CD1c-positive myeloid dendritic cell (primary cell): Measurements from ENCODE around the gene CYP3A7.
"Not testable (repeated sequence)": the region's sequence is repeated elsewhere in the genome, so short reads cannot be mapped to it uniquely, and the experiment has no call there.

Source experiments
- DNase-seq: peaks from one replicate; pipeline ENCODE4 v3.0.0-alpha.2; 2016; ENCODE audit errors: extremely low spot score

CYP3A7 gene

DNA sequence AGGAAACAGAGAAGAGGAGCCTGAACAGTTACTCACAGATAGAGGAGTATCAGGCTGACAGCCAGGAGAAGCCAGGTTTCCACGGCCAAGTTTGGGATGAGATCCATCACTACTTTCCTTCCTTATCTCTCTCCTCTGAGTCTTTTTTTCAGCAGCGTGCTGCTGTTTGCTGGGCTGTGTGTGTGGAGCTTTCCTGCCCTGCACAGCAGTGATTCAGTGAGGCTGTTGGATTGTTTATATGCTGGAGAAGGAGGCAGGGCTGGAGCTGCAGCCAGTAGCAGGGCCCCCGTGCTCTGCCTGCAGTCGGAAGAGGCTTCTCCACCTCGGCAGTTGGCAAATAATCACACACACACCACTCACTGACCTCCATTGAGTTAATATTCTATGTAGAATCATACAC lies at the start of gene CYP3A7:
CYP3A7 (minus strand) TSS at position 210 of the 400 bp plus-strand sequence; CDS start at position 107, 103 bp downstream.
- no peak for DNase-seq

DNA sequence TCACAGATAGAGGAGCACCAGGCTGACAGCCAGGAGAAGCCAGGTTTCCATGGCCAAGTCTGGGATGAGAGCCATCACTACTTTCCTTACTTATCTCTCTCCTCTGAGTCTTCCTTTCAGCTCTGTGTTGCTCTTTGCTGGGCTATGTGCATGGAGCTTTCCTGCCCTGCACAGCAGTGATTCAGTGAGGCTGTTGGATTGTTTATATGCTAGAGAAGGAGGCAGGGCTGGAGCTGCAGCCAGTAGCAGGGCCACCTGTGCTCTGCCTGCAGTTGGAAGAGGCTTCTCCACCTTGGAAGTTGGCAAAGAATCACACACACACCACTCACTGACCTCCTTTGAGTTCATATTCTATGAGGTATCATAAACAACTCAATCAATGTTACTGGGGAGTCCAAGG lies 49.0 kb upstream of the CYP3A7 start, which contains the start of gene CYP3A4:
CYP3A4 (minus strand) TSS at position 178 of the 400 bp plus-strand sequence; CDS start at position 75, 103 bp downstream.
- DNase-seq, result no peak

DNA sequence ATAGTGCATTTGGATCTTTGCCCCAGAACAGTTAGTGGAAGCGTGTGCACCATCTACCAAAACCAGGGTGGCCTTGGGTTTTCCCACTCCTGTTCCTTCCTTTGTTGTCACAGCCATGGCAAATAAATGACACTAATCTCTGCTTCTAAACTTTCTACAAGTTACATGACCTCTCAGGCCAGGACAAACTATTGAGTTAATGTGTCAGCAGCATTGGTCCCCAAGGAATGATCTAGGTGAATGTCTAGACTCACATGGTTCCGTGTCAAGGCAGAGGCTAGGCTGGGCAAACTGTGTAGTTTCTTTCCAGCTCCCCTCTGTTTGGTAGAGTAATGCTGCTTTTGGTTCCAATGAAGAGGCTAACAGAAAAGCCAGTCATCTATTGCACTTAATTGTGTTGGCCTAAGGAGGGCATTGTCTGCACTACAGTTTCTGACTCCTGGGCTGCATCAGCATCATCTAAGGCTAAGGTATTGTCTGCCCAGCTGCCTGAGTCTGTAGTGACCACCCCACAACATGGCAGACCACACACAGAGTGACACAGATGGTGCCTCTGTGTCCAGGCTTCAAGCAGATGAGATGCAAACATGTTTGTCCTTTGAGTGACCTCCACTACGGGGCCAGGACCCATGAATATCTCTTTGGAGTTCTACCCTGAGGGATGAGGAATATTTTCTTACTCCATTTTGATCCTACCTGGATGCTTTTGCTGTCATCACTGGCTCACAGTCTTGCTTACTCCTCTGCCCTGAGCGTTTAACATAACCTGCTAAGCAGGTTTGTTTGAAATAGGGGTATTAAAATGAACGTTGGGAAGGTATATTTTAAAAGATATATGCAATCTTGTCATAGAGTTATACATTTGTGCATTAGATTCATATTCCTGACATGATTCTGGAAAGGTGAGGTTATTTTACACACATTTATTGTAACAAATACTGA lies 47.3 kb upstream of the CYP3A7 start:
- DNase-seq, result no peak

DNA sequence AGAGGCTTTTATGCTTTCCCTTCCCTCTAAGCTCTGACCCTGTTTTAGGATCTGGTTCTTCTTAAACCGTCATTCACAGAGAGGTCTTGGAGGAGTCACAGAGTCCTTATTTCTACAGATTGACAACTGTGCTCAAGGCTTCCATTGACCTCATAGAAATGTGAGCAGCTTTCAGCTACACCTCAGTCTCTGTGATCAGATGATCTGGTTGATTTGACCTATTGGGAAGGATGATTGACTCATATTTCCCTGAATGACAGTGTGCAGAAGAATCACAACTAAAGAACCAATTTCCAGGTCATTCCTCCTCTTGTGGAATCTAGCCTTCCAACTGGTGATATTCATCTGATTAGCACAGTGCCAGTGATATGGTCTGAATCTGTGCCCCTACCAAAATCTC lies 45.6 kb upstream of the CYP3A7 start:
- DNase-seq, result no peak

DNA sequence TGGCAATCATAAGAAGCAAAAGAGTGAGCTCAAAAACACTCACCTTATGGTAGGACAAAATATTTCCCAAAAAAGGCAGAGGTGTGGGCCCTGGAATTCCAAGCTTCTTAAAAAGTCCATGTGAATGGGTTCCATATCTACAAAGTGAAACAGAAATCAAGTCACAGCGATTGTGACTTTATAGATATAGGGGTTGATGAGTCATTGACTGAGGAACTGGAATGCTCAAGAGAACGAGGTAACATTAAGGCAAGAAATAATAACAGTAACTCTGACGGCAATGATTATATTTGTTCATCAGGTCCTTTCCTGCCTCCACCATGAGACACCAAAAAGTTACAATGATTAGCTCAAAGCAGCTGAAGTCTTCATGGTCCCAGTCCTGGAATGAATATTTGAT lies 45.0 kb upstream of the CYP3A7 start:
- no peak for DNase-seq

DNA sequence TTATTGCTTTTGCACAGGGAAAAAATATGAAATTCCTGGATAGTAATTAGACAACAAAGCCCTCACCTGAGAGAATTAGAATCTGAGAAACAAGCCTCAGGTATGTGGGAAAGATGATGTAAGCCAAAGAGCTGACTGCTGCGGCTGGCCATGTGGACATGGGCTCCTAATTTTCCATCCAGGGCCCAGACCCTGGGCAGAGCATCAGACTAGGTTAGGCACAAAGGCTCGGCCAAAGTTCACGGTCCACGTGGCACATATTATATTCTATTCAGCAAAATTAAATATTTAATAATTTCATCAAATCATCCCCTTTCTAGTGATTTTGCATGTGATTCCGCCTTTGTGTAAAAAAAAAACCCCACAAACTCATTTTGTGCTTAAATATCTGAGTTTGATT lies 43.9 kb upstream of the CYP3A7 start:
- no peak for DNase-seq

DNA sequence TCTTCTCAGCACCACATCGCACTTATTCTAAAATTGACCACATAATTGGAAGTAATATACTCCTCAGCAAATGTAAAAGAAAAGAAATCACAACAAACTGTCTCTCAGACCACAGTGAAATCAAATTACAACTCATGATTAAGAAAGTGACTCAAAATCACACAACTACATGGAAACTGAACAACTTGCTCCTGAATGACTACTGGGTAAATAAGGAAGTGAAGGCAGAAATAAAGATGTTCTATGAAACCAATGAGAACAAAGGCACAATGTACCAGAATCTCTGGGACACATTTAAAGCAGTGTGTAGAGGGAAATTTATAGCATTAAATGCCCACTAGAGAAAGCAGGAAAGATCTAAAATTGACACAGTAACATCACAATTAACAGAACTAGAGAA lies 38.4 kb upstream of the CYP3A7 start:
- not testable (repeated sequence) for DNase-seq

DNA sequence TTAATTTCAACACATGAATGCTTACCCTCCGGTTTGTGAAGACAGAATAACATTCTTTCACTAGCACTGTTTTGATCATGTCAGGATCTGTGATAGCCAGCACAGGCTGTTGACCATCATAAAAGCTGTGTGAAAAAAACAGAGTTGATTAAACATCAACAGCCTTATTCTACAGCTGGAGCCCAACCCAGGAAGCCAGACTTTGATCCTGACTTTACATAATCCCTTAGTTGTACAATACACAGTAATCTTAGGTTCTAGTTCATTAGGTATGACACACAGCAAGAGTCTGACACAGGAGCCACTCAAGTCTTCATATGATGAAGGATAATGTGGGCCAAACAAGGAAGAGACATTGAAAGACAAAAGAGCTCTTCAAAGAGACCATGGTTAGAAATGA lies 37.6 kb upstream of the CYP3A7 start:
- DNase-seq, result no peak

DNA sequence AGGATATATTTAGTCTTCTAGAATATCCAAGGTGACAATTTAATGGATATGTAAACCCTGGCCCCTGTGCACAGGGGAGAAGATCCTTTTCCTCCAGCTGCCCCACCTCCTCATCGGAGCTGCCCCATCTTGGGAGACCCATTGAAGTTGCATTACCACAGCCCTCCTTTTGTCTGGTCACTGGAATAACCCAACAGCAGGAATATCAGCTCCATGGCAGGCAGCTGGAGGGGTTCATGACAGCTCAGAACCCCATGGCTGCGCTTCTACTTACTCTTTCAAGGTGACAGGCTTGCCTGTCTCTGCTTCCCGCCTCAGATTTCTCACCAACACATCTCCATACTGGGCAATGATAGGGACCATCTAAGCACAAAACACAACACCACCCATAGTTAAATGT lies 34.5 kb upstream of the CYP3A7 start:
- DNase-seq, result not testable (repeated sequence)

DNA sequence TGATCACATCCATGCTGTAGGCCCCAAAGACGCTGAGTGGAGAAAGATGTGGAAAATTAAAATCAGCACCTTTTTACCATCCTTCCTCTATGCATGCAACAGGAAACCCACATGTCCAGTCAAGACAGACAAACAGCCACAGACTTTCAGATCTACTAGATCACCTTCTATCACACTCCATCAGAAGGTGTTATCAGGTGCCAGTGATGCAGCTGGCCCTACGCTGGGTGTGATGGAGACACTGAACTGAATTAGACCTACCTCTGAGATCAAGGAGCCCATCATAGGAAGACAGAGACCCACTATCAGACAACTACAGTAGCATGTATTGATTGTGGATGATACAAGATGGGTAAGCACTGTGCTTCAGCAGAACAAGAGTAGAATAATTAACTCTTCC lies 33.5 kb upstream of the CYP3A7 start:
- no peak for DNase-seq

DNA sequence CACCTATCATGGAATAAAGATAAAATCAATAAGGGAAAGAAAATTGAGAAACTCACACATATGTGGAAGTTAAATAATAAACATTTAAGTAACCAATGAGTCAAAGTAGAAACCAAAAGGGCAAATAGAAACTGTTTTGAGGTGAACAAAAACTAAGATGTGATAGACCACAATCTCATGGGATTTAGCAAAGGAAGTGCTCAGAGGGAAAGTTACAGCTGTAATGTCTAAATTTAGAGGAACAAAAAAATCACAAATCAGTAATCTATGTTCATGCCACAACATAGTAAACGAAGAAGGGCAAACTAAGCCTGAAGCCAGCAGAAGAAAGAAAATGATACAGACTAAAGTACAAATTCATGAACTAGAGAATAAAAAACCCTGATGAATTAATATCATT lies 32.7 kb upstream of the CYP3A7 start:
- DNase-seq, result no peak

DNA sequence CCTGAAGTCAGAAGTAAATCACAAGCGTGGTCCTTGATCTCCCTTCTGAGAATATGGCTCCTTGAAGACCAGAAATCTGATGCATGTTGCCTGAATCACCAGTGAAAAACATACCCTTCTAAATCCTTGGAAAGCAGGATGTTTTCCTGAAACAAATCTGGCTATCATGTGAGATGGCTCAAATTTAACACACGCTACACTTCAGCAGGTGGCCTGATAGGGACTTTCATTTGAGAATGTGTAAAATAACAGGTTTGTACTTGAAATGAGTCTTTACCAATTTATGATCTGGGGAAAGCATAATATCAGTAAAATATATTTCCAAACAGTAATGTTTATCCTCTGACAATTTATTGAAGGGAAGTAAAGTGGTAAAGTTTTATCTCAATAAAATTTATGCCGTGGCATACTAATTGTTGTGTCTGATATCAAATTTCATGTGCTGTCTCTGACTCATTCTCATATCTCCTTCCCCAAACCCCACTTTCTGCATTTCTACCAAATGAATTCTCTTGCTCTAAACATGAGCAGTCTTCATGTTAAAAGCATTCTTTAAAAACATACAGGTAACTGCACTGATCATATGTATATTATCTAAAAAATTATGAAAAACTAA lies 31.6 kb upstream of the CYP3A7 start:
- DNase-seq, result no peak

DNA sequence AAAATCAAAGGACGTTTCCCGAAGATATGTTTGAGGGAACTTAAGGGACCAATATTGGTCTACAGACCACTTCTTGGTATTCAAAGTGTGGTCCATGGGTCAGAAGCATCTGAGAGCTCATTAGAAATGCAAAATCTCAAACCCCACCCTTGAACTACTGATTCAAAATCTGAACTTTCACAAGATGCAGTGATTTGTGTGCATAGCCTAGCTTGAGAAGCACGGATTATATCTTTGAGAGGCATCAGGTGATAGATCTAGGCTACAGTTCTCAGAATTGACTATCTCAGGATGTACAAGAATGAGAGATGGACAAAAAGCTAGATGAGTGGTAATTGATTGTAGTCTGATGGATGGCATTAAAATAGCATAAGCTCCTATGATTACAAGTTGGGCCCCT lies 29.5 kb upstream of the CYP3A7 start:
- DNase-seq, result no peak

DNA sequence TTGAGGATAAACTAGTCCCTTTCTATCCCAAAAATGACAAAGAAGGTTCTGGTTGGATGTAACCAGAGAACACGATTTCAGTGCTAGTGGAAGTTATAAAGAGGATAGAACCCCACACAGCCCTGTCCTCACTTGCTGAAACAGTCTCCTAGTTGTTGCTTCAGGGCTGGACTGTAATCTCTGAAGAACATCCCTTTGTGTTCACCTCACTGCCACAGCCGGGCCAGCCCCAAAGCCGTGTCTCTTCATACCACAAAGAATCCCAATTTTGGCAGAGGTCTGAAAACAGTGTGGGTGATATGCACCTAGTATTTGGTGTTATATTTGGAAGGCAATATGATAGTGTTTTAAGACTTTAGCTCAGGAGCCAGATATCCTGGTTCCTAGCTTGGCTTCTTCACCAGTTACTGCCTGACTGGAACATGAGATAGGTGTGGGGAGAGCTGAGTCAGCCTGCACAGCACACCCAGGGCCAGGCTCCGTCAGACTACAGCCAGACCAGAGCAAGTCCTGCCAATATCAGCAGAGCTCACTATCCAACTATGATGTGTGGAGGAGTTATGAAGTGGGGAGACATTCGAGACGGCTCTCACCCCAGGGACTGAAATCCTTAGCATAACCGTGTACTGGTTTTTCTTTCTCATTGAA lies 27.8 kb upstream of the CYP3A7 start:
- no peak for DNase-seq

DNA sequence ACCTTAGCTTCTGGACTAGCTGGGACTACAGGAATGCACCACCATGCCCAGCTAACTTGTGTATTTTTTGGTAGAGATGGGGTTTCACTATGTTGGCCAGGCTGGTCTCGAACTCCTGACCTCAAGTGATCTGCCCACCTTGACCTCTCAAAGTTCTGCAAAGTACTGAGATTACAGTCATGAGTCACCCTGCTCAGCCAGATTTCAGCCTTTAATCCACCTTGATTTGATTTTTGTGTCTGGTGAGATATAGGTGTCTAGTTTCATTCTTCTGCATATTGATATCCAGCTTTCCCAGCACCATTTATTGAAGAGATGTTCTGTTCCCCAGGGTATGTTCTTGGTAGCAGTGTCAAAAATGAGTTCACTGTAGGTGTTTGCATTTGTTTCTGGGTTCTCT lies 20.1 kb upstream of the CYP3A7 start:
- DNase-seq, result no peak

DNA sequence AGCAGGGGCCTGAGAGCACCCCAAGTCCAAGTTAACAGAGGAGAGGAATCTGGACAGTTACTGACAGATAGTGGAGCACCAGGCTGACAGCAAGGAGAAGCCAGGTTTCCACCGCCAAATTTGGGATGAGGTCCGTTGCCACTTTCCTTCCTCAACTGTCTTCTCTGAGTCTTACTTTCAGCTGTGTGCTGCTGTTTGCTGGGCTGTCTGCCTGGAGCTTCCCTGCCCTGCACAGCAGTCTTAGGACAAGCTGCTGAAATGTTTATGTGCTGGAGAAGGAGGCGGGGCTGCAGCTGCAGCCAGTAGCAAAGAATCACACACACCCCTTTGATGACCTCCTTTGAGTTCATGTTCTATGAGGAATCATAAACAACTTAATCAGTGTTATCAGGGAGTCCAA lies 17.4 kb upstream of the CYP3A7 start:
- no peak for DNase-seq

DNA sequence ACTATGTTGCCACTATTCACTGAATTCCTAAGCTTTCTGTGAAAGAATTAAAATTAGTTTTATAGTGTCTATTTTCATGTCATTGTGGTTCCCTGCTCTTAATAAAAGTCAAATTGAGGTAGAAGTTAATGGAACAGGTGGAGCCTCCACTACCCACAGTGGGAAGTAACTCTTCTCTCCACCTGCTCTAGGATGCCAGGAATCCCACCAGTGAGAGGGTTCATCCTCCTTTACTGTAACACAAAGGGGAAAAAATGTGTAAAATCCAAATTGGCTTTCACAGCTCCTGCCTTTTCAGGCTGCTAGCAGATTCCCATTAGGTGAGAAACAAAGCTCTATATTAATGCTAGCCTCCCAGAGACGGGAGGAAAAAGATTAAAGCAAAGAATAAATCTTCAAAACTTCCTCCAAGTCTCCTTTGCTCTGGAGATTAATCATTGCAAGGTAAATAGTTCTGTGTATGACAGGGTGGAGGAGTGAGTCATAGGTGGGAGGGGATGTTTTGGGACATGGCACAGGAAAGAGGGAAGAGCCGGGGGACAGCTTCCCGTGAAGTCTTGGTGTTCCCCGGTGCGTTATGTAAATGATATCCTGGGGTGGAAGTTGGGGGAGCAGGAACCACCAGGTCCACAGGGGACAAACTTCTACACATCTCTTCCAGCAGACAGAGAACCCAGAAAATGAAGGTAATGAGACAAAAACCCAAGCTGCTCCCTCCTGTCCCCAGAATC lies 16.5 kb upstream of the CYP3A7 start:
- DNase-seq, result not testable (repeated sequence)

DNA sequence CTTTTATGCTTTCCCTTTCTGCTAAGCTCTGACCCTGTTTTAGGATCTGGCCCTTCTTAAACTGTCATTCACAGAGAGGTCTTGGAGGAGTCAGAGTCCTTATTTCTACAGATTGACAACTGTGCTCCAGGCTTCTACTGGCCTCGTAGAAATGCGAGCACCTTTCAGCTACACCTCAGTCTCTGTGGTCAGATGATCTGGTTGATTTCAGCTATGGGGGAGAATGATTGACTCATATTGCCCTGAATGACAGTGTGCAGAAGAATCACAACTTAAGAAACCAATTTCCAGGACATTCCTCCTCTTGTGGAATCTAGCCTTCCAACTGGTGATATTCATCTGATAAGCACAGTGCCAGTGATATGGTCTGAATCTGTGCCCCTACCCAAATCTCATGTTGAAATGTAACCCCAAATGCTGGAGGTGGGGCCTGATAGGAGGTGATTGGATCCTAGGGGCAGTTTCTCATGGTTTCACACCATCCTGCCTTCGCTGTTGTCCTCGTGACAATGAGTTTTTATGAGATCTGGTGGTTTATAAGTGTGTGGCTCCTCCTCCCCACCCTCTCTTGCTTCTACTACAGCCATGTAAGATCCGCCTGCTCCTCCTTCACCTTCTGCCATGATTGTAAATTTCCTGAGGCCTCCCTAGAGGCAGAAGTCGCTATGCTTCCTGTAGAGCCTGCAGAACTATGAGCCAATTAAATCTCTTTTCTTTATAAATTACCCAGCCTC lies 14.0 kb upstream of the CYP3A7 start:
- no peak for DNase-seq

DNA sequence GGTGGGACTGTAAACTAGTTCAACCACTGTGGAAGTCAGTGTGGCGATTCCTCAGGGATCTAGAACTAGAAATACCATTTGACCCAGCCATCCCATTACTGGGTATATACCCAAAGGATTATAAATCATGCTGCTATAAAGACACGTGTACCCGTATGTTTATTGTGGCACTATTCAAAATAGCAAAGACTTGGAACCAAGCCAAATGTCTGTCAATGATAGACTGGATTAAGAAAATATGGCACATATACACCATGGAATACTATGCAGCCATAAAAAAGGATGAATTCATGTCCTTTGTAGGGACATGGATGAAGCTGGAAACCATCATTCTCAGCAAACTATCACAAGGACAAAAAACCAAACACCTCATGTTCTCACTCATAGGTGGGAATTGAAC lies 11.9 kb upstream of the CYP3A7 start:
- not testable (repeated sequence) for DNase-seq

DNA sequence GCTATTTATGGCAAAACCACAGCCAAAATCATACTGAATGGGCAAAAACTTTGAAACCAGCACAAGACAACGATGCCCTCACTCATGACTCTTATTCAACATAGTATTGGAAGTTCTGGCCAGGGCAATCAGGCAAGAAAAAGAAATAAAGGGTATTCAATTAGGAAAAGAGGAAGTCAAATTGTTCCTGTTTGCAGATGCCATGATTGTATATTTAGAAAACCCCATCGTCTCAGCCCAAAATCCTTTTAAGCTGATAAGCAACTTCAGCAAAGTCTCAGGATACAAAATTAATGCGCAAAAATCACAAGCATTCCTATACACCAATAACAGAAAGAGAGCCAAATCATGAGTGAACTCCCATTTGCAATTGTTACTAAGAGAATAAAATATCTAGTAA lies 10.4 kb upstream of the CYP3A7 start:
- not testable (repeated sequence) for DNase-seq

DNA sequence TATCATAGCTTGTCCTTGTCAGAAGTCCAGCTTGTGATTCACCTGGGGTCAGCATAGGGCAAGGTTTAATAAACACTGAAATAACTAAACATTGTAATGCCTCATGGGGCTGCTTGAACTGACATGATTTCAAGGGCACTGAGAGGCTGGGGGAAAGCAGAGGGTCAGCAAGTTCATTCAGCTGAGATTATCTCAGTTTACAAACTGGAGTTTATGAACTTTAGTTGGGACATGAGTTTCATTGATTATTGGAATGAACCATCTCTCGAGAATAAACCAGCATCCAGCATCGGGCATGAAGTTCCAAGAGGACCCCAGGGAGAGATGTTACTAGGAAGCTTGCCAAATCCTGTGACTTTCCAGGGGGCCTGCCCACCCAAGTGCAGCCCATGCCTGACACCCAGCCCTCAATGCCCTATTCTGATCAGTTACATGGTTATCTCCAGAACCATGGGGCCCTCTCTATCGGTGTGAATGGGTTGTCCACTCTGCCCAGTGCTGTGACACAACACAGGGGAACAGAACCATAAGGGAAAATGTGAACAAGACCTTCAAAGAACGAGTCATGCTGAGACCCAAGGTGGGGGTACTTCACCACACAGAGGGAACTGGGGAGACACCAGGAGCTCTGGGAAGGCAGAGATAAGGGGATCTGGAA lies 7.9 kb upstream of the CYP3A7 start:
- DNase-seq, result no peak
